ENCODE results near the gene PIK3CB.

DNA sequence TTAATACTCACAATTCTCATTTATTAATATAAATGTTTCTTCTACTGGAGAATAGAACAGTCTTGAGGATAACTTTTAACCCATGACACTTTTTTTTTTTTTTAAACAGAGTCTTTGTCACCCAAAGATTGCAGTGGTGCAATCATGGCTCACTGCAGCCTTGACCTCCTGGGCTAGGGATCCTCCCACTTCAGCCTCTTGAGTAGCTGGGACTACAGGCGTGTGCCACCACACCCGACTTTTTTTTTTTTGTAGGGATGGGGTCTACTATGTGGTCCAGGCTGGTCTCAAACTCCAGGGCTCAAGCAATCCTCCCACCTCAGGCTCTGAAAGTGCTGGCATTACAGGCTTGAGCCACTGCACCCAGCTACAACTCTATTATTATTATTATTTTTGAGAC is 34.5 kb downstream of the PIK3CB start:
- TF ChIP-seq POLR2A (IDR thresholded peaks at IDR 0.05) = no peak
- TF ChIP-seq, protein P1, sequence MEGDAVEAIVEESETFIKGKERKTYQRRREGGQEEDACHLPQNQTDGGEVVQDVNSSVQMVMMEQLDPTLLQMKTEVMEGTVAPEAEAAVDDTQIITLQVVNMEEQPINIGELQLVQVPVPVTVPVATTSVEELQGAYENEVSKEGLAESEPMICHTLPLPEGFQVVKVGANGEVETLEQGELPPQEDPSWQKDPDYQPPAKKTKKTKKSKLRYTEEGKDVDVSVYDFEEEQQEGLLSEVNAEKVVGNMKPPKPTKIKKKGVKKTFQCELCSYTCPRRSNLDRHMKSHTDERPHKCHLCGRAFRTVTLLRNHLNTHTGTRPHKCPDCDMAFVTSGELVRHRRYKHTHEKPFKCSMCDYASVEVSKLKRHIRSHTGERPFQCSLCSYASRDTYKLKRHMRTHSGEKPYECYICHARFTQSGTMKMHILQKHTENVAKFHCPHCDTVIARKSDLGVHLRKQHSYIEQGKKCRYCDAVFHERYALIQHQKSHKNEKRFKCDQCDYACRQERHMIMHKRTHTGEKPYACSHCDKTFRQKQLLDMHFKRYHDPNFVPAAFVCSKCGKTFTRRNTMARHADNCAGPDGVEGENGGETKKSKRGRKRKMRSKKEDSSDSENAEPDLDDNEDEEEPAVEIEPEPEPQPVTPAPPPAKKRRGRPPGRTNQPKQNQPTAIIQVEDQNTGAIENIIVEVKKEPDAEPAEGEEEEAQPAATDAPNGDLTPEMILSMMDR (IDR thresholded peaks at IDR 0.05) = no peak
